OCI-LY1 (cell line): ENCODE data around the gene IFT88.
"Not testable (repeated sequence)": the region's sequence is repeated elsewhere in the genome, so short reads cannot be mapped to it uniquely, and the experiment has no call there.

ENCODE experiments used
- H2AFZ ChIP-seq: fragments of 200-600 bp; sonication (generic), shearing (Covaris generic); 2 replicates; pipeline ENCODE4 v1.6.0; 2014; ENCODE audit warnings: antibody characterized with exemption, mild to moderate bottlenecking, low read length
- H3F3A ChIP-seq: fragments of 200-600 bp; sonication (generic), shearing (Covaris generic); 2 replicates; pipeline ENCODE4 v1.6.0; 2014; ENCODE audit warnings: mild to moderate bottlenecking, antibody characterized with exemption, low read length, moderate library complexity; ENCODE audit not compliant: insufficient read depth
- H3K27ac ChIP-seq: fragments of 200-600 bp; sonication (generic); 2 replicates; pipeline ENCODE4 v1.5.1; 2014; ENCODE audit warnings: low read length, mixed run types, mild to moderate bottlenecking, low read depth; ENCODE audit not compliant: poor library complexity, severe bottlenecking
- H3K27me3 ChIP-seq: fragments of 200-600 bp; sonication (generic); 2 replicates; pipeline ENCODE4 v1.6.0; 2014; ENCODE audit warnings: antibody characterized with exemption, mild to moderate bottlenecking, low read length, moderate library complexity; ENCODE audit not compliant: insufficient read depth
- H3K36me3 ChIP-seq: fragments of 200-600 bp; sonication (generic); 2 replicates; pipeline ENCODE4 v1.6.1; 2014; ENCODE audit warnings: mild to moderate bottlenecking, antibody characterized with exemption, low read length, moderate library complexity, mixed read lengths; ENCODE audit not compliant: insufficient read depth
- H3K4me1 ChIP-seq: fragments of 200-600 bp; sonication (generic); 2 replicates; pipeline ENCODE4 v1.5.1; 2014; ENCODE audit warnings: mild to moderate bottlenecking, low read length, moderate library complexity; ENCODE audit not compliant: insufficient read depth, severe bottlenecking
- H3K4me2 ChIP-seq: fragments of 200-600 bp; sonication (generic), shearing (Covaris generic); 2 replicates; pipeline ENCODE4 v1.6.1; 2014; ENCODE audit warnings: low read length
- H3K4me3 ChIP-seq: fragments of 200-600 bp; sonication (generic); 2 replicates; pipeline ENCODE4 v1.5.1; 2014; ENCODE audit warnings: low read length, low read depth, mild to moderate bottlenecking, mixed read lengths; ENCODE audit not compliant: poor library complexity, severe bottlenecking
- H3K79me2 ChIP-seq: fragments of 200-600 bp; shearing (Covaris generic); 2 replicates; pipeline ENCODE4 v1.6.1; 2016; ENCODE audit warnings: mixed run types, low read length, mixed read lengths; ENCODE audit not compliant: insufficient read depth
- H3K9ac ChIP-seq: fragments of 200-600 bp; sonication (generic), shearing (Covaris generic); 2 replicates; pipeline ENCODE4 v1.6.1; 2014; ENCODE audit warnings: mild to moderate bottlenecking, low read length, mixed read lengths
- H3K9me2 ChIP-seq: fragments of 200-600 bp; sonication (generic), shearing (Covaris generic); 2 replicates; pipeline ENCODE4 v1.6.1; 2014; ENCODE audit warnings: low read depth, mild to moderate bottlenecking, low read length, mixed read lengths
- H3K9me3 ChIP-seq: fragments of 200-600 bp; shearing (Covaris generic); 2 replicates; pipeline ENCODE4 v1.6.1; 2014; ENCODE audit warnings: low read length, mixed read lengths
- H4K20me1 ChIP-seq: fragments of 200-600 bp; sonication (generic), shearing (Covaris generic); 2 replicates; pipeline ENCODE4 v1.6.0; 2016; ENCODE audit warnings: mild to moderate bottlenecking, low read length; ENCODE audit not compliant: insufficient read depth
- EZH2 ChIP-seq: fragments of 200-600 bp; sonication (generic), shearing (Covaris generic); IDR thresholded peaks from 2 replicates; pipeline ENCODE4 v1.8.0; 2017; ENCODE audit warnings: borderline replicate concordance, mixed run types, mild to moderate bottlenecking, antibody characterized with exemption, low read length, moderate library complexity, mixed read lengths
- TF ChIP-seq, protein P1 (sequence below): fragments of 200-600 bp; sonication (generic), shearing (Covaris generic); IDR thresholded peaks from 2 replicates; pipeline ENCODE4 v1.5.1; 2017; ENCODE audit warnings: mild to moderate bottlenecking, antibody characterized with exemption, low read length, moderate library complexity, mixed read lengths

The IFT88 gene

DNA sequence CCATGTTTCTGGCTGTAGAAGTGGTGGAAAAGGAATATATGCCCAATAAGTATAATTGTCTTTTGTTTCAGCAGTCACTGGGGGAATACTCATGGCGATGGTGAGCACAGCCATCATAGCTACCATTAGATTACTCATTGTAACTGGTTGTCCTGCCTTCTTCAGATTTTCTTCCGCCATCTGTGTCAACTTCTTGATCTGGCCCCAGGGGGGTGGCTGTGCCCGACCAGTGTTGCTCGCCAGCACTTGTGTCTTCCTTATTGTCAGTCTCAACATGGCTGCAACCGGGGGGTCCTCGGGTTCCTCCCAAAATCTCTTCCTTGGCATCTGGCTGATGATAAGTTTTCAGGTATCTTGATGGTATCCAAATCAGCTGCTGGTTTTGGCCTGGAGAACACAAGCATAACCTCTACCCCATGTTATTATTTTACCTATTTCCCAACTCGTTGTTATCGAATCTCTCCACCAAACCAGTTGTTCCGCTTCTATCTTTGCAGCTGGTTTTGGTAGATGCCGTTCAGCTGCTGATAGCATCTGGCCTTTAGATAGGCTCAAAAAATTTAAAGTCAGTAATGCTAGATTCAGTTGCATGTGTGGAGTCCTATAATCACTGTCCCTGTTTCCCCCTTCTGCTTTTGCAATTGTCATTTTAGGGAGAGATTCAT lies 113.6 kb downstream of the IFT88 start:
- no peaks in the 10 kb centered on the region for H3K36me3 ChIP-seq
- H4K20me1 ChIP-seq = no peaks in the 10 kb centered on the region
- no peak overlapping the region for H3K4me2 ChIP-seq

DNA sequence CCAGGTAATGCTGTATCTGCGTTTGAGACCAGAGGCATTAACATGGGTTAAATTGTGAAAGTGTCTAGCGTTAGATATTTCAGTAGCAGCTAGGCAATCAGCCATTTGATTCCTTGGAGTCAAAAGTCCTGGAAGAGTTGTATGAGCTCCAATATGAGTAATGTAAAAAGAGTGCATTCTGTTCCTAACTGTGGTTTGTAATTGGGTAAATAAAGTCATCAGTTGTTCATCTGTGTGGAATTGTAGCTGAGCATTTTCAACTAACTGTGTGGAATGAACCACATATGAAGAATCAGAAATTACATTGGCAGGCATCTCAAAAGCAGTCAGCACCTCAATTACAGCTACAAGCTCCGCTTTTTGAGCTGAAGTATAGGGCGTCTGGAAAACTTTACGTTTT lies 114.5 kb downstream of the IFT88 start:
- H3K27ac ChIP-seq, H2AFZ ChIP-seq, H3K79me2 ChIP-seq, H3K4me3 ChIP-seq, H3K4me1 ChIP-seq, H3K9me2 ChIP-seq, H4K20me1 ChIP-seq, H3K27me3 ChIP-seq, H3K9ac ChIP-seq, H3K36me3 ChIP-seq, H3F3A ChIP-seq, H3K4me2 ChIP-seq, H3K9me3 ChIP-seq: not testable (repeated sequence)

More for the DNA sequence above, 113.6 kb downstream of the IFT88 start:
- Histone ChIP-seq H3K79me2 (no peaks in the 10 kb centered on the region), H2AFZ (no peak overlapping the region), H3K9me2 (no peaks in the 10 kb centered on the region), H3K4me3 (no peak overlapping the region), H3F3A (no peaks in the 10 kb centered on the region), H3K27me3 (no peaks in the 10 kb centered on the region), H3K9ac (no peak overlapping the region), H3K4me1 (no peaks in the 10 kb centered on the region), H3K27ac (no peak overlapping the region), H3K9me3 (no peaks in the 10 kb centered on the region)
- no peak for TF ChIP-seq EZH2
- TF ChIP-seq, protein P1, sequence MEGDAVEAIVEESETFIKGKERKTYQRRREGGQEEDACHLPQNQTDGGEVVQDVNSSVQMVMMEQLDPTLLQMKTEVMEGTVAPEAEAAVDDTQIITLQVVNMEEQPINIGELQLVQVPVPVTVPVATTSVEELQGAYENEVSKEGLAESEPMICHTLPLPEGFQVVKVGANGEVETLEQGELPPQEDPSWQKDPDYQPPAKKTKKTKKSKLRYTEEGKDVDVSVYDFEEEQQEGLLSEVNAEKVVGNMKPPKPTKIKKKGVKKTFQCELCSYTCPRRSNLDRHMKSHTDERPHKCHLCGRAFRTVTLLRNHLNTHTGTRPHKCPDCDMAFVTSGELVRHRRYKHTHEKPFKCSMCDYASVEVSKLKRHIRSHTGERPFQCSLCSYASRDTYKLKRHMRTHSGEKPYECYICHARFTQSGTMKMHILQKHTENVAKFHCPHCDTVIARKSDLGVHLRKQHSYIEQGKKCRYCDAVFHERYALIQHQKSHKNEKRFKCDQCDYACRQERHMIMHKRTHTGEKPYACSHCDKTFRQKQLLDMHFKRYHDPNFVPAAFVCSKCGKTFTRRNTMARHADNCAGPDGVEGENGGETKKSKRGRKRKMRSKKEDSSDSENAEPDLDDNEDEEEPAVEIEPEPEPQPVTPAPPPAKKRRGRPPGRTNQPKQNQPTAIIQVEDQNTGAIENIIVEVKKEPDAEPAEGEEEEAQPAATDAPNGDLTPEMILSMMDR = no peak

DNA sequence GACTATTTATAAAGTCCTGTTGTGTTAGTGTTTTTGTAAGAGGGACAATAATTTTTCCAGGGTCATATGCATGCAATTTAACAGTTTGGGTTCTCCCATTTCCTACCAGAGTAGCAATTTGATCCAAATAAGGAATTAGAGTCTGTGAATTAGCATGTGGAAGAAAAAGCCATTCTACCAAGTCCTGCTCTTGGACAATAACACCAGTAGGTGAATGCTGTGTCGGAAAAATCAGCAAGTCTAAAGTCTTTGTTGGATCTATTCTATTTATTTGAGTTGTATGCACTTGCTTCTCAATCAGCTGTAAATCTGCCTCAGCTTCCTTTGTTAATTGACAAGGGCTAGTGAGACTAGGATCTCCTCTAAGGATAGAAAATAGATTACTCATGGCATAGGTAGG lies 115.1 kb downstream of the IFT88 start:
- Histone ChIP-seq H3K4me2 (no peak overlapping the region), H3K27ac (no peak overlapping the region), H4K20me1 (no peaks in the 10 kb centered on the region), H3K4me1 (no peaks in the 10 kb centered on the region), H3K79me2 (no peaks in the 10 kb centered on the region), H3F3A (no peaks in the 10 kb centered on the region), H3K27me3 (no peaks in the 10 kb centered on the region), H3K9ac (no peak overlapping the region), H2AFZ (no peak overlapping the region), H3K4me3 (no peak overlapping the region), H3K9me2 (no peaks in the 10 kb centered on the region), H3K36me3 (no peaks in the 10 kb centered on the region), H3K9me3 (no peaks in the 10 kb centered on the region)
- TF ChIP-seq EZH2 = no peak

DNA sequence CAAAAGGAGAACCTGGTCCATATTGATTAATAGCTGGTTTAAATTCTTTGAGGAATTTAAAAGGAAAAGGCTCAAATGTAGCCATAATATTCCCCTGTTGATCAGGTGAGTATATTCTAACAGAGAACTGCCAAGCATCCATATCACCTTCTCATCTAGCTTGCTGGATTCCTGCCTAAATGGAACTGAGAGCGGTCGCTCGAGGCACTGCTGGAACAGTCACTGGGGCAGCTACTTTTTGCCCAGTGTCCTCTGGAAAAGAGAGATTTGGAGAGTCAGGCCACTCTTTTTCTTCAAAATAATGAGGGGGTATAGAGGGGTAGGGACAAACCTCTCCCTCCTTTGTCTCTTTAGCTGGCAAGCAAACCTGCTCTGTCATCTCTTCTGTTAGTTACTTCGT lies 117.1 kb downstream of the IFT88 start:
- no peak overlapping the region for H3K4me2 ChIP-seq
- no peaks in the 10 kb centered on the region for H3K4me1 ChIP-seq
- H3F3A ChIP-seq = no peaks in the 10 kb centered on the region
- TF ChIP-seq EZH2 = no peak
- TF ChIP-seq, protein P1 = no peak
- no peaks in the 10 kb centered on the region for H3K9me2 ChIP-seq
- no peaks in the 10 kb centered on the region for H3K36me3 ChIP-seq
- H3K4me3 ChIP-seq = no peak overlapping the region
- H3K9ac ChIP-seq = no peak overlapping the region
- H3K27ac ChIP-seq = no peak overlapping the region
- H3K27me3 ChIP-seq = no peaks in the 10 kb centered on the region
- no peaks in the 10 kb centered on the region for H3K9me3 ChIP-seq
- H4K20me1 ChIP-seq = no peaks in the 10 kb centered on the region
- H3K79me2 ChIP-seq = no peaks in the 10 kb centered on the region
- no peak overlapping the region for H2AFZ ChIP-seq
